Left renal cortex interstitium (tissue), 4 donors: ENCODE data around the gene CITED4. TPM values are rescaled to one million over a fixed set of nuclear protein-coding genes. Genes with fewer than 3 reads are reported as not detected.

Experiments used
- DNase-seq, 4 donors: peaks; one replicate each; pipeline ENCODE4 v3.0.0-alpha.2; 2013; ENCODE audit warnings: low read depth in 4 of 4, low spot score in 2 of 4, missing footprints in 1 of 4
- polyA plus RNA-seq, 4 donors: library from polyadenylated mRNA; unstranded; fragments of 120-200 nt; gene quantifications; one replicate each; pipeline ENCODE4 v1.2.1, GENCODE V29; 2013; ENCODE audit not compliant: insufficient read length in 4 of 4

CITED4 gene
- polyA plus RNA-seq, 4 donors: 3.4 to 7.7 (median 5.6) TPM

- no peak for DNase-seq
These were observed 23.9 kb downstream of the CITED4 start for GRCh38 chr1:40838045-40838979.

GRCh38 chr1:40837601-40838000 is 24.6 kb downstream of the CITED4 start:
- DNase-seq: no peak

GRCh38 chr1:40836283-40836682 is 25.9 kb downstream of the CITED4 start:
- DNase-seq: no peak

GRCh38 chr1:40834968-40835545 is 27.1 kb downstream of the CITED4 start:
- no peak for DNase-seq

- DNase-seq: no peak
These were observed 28.2 kb downstream of the CITED4 start for GRCh38 chr1:40833979-40834378.

GRCh38 chr1:40831001-40831732 is 31.0 kb downstream of the CITED4 start:
- DNase-seq: no peak

- no peak for DNase-seq
These were observed 31.7 kb downstream of the CITED4 start for GRCh38 chr1:40830419-40830943.

- DNase-seq: no peak
These were observed 32.4 kb downstream of the CITED4 start for GRCh38 chr1:40829631-40830245.

- DNase-seq: no peak
These were observed 36.2 kb downstream of the CITED4 start for GRCh38 chr1:40825996-40826395.

GRCh38 chr1:40825435-40825788 is 36.8 kb downstream of the CITED4 start:
- no peak for DNase-seq

- no peak for DNase-seq
These were observed 37.4 kb downstream of the CITED4 start for GRCh38 chr1:40824591-40825434.

- DNase-seq: no peak
These were observed 38.2 kb downstream of the CITED4 start for GRCh38 chr1:40823983-40824382.

- DNase-seq: no peak
These were observed 38.8 kb downstream of the CITED4 start for GRCh38 chr1:40823345-40823744.

GRCh38 chr1:40822890-40823289 is 39.3 kb downstream of the CITED4 start:
- no peak for DNase-seq

- DNase-seq: no peak
These were observed 41.1 kb downstream of the CITED4 start for GRCh38 chr1:40820911-40821693.

- DNase-seq: no peak
These were observed 41.8 kb downstream of the CITED4 start for GRCh38 chr1:40820251-40820797.

- no peak for DNase-seq
These were observed 43.1 kb downstream of the CITED4 start for GRCh38 chr1:40819101-40819500.

- no peak for DNase-seq
These were observed 43.8 kb downstream of the CITED4 start for GRCh38 chr1:40818264-40818961.
